CD14-positive monocyte (primary cell): ENCODE measurements around the gene EPHB2. TPM values are rescaled to one million over a fixed set of nuclear protein-coding genes. Genes with fewer than 3 reads are reported as not detected.

ENCODE experiments used
- DNase-seq, 3 donors: peaks; one replicate each; pipeline ENCODE4 v3.0.0-alpha.2; 2011 to 2022
- H2AFZ ChIP-seq: 2 replicates; pipeline ENCODE4 v1.6.0; 2012; ENCODE audit warnings: mild to moderate bottlenecking, low read depth, low read length, inconsistent platforms; ENCODE audit not compliant: insufficient read depth, poor library complexity, severe bottlenecking
- H3K27ac ChIP-seq, 2 donors: 1 replicate in 1 of 2; 2 replicates in 1 of 2; pipeline ENCODE4 v1.5.1; 2012 to 2013; ENCODE audit warnings: low read length in 2 of 2, control low read depth in 1 of 2, inconsistent platforms in 1 of 2, low read depth in 1 of 2, mild to moderate bottlenecking in 1 of 2
- H3K27me3 ChIP-seq, 2 donors: one replicate each; pipeline versions ENCODE4 v1.6.0 to v1.6.1; 2011 to 2013; ENCODE audit warnings: low read length in 2 of 2; ENCODE audit not compliant: control insufficient read depth in 2 of 2, insufficient read depth in 2 of 2
- H3K36me3 ChIP-seq, 2 donors: replicated peaks in 1 of 2; 1 replicate in 1 of 2; 2 replicates in 1 of 2; pipeline versions ENCODE4 v1.5.1 to v1.6.1; 2012 to 2013; ENCODE audit warnings: low read length in 2 of 2, control low read depth in 1 of 2, inconsistent platforms in 1 of 2, mild to moderate bottlenecking in 1 of 2; ENCODE audit not compliant: insufficient read depth in 2 of 2, control insufficient read depth in 1 of 2
- H3K4me1 ChIP-seq, 2 donors: 1 replicate in 1 of 2; 2 replicates in 1 of 2; pipeline versions ENCODE4 v1.5.1 to v1.6.1; 2012 to 2013; ENCODE audit warnings: low read length in 2 of 2, control low read depth in 1 of 2, inconsistent platforms in 1 of 2, mild to moderate bottlenecking in 1 of 2, moderate library complexity in 1 of 2; ENCODE audit not compliant: insufficient read depth in 2 of 2, control insufficient read depth in 1 of 2
- H3K4me2 ChIP-seq: replicated peaks from 2 replicates; pipeline ENCODE3; 2012; ENCODE audit warnings: low read length, moderate library complexity, mild to moderate bottlenecking; ENCODE audit not compliant: poor library complexity, severe bottlenecking; ENCODE audit errors: extremely low read depth
- H3K4me3 ChIP-seq, 3 experiments: fragments of 200-600 bp in 1 of 3; sonication (generic) in 1 of 3; replicated peaks in 1 of 3; 1 replicate in 2 of 3; 2 replicates in 1 of 3; pipeline ENCODE4 v1.5.1; 2011 to 2013; ENCODE audit warnings: low read length in 3 of 3, mild to moderate bottlenecking in 3 of 3, control low read depth in 2 of 3, low read depth in 2 of 3, inconsistent platforms in 1 of 3, moderate library complexity in 1 of 3
- H3K79me2 ChIP-seq: 2 replicates; pipeline ENCODE4 v1.6.0; 2012; ENCODE audit warnings: mild to moderate bottlenecking, control low read depth, inconsistent platforms, low read length, moderate library complexity; ENCODE audit not compliant: insufficient read depth
- H3K9ac ChIP-seq: 2 replicates; pipeline ENCODE4 v1.6.0; 2017; ENCODE audit warnings: low read length, mild to moderate bottlenecking; ENCODE audit not compliant: insufficient read depth, poor library complexity, severe bottlenecking
- H3K9me3 ChIP-seq, 2 donors: replicated peaks in 1 of 2; 1 replicate in 1 of 2; 2 replicates in 1 of 2; pipeline versions ENCODE4 v1.5.1 to v1.6.1; 2012 to 2013; ENCODE audit warnings: low read length in 2 of 2, control low read depth in 1 of 2; ENCODE audit not compliant: control insufficient read depth in 1 of 2, insufficient read depth in 1 of 2
- H4K20me1 ChIP-seq: 2 replicates; pipeline ENCODE4 v1.6.0; 2012; ENCODE audit warnings: mild to moderate bottlenecking, low read length, control low read depth, moderate library complexity; ENCODE audit not compliant: insufficient read depth
- H3K27ac Mint-ChIP-seq, 7 donors: one replicate each; pipeline ENCODE4 v1.8.0; 2020; ENCODE audit warnings: mild to moderate bottlenecking in 7 of 7, mixed read lengths in 7 of 7, moderate library complexity in 6 of 7, inconsistent platforms in 2 of 7
- H3K27me3 Mint-ChIP-seq, 3 donors: one replicate each; pipeline ENCODE4 v1.8.0; 2021 to 2022; ENCODE audit warnings: low read depth in 3 of 3, mild to moderate bottlenecking in 3 of 3, mixed read lengths in 3 of 3, moderate library complexity in 3 of 3, inconsistent platforms in 1 of 3
- H3K36me3 Mint-ChIP-seq, 2 donors: one replicate each; pipeline ENCODE4 v1.8.0; 2020; ENCODE audit warnings: mixed read lengths in 2 of 2, inconsistent platforms in 1 of 2, mild to moderate bottlenecking in 1 of 2
- H3K4me1 Mint-ChIP-seq: one replicate; pipeline ENCODE4 v1.8.0; 2020; ENCODE audit warnings: mild to moderate bottlenecking, mixed read lengths
- H3K4me3 Mint-ChIP-seq, 2 donors: one replicate each; pipeline ENCODE4 v1.8.0; 2020; ENCODE audit warnings: mild to moderate bottlenecking in 2 of 2, mixed read lengths in 2 of 2, moderate library complexity in 1 of 2
- H3K9me3 Mint-ChIP-seq, 7 donors: one replicate each; pipeline ENCODE4 v1.8.0; 2020 to 2022; ENCODE audit warnings: mixed read lengths in 7 of 7, mild to moderate bottlenecking in 6 of 7, moderate library complexity in 6 of 7, inconsistent platforms in 2 of 7
- CTCF ChIP-seq: fragments of 200-600 bp; IDR thresholded peaks from one replicate; pipeline ENCODE4 v1.8.0; 2022; ENCODE audit warnings: antibody characterized with exemption, mild to moderate bottlenecking
- WGBS: methylation state at CpG from one replicate; pipeline ENCODE4 v1.1.5; 2013; ENCODE audit warnings: missing lambda C conversion rate; ENCODE audit not compliant: insufficient coverage; 5-methylcytosine and 5-hydroxymethylcytosine counted together
- intact Hi-C, 2 donors: fragments of 100-400 bp; cut with micrococcal nuclease; formaldehyde crosslinking; loops; one replicate each; pipeline versions ENCODE4 v1.15.0 to v1.15.1; 2023
- polyA plus RNA-seq, 3 donors: library from polyadenylated mRNA; depleted of rRNA in 1 of 3; unstranded in 2 of 3; stranded (reverse) in 1 of 3; fragments of 300-500 nt in 2 of 3; fragments of >200 nt in 1 of 3; fragmentation: Illumina TruSeq in 2 of 3; gene quantifications; 1 replicate in 2 of 3; 2 replicates in 1 of 3; pipeline ENCODE4 v1.2.3, GENCODE V29; 2012 to 2021

EPHB2 gene
- polyA plus RNA-seq, 3 donors, result 2.9 to 5.6 (median 3.4) TPM

GRCh38 chr1:22784317-22784716 is 73.7 kb downstream of the EPHB2 start:
- H3K27me3 Mint-ChIP-seq, result peaks cover 6 to 9% (median 8%) of the 10 kb centered on the region in 3 donors
- Histone ChIP-seq H3K4me1 (no peaks in the 10 kb centered on the region), H3K9ac (no peak overlapping the region), H4K20me1 (no peaks in the 10 kb centered on the region), H3K27me3 (no peaks in the 10 kb centered on the region), H3K4me3 (no peak overlapping the region), H3K9me3 (no peaks in the 10 kb centered on the region), H3K79me2 (no peaks in the 10 kb centered on the region), H2AFZ (no peak overlapping the region), H3K36me3 (no peaks in the 10 kb centered on the region), H3K4me2 (no peak overlapping the region), H3K27ac (no peak overlapping the region)
- DNase-seq, result no peak
- peaks cover 0 to 6% (median 0%) of the 10 kb centered on the region in 7 donors for H3K9me3 Mint-ChIP-seq
- H3K27ac Mint-ChIP-seq, result no peak overlapping the region
- no peak for TF ChIP-seq CTCF
- no peak overlapping the region for H3K4me3 Mint-ChIP-seq
- 97% methylated on average over 6 of the region's 19 CpGs for whole genome bisulfite sequencing
- intact Hi-C loops, result no loop called here
- no peaks in the 10 kb centered on the region for H3K4me1 Mint-ChIP-seq
- peaks cover 0 to 4% of the 10 kb centered on the region in 2 donors for H3K36me3 Mint-ChIP-seq

- TF ChIP-seq CTCF, result no peak
- no peak overlapping the region for H3K4me2 ChIP-seq
- H3K27ac ChIP-seq, result no peak overlapping the region
- 97% methylated on average over 27 of the region's 27 CpGs for WGBS
- no peaks in the 10 kb centered on the region for H3K36me3 ChIP-seq
- H3K27me3 Mint-ChIP-seq, result peaks cover 6 to 9% (median 7%) of the 10 kb centered on the region in 3 donors
- no peaks in the 10 kb centered on the region for H3K4me1 Mint-ChIP-seq
- H3K9ac ChIP-seq, result no peak overlapping the region
- no peak overlapping the region for H3K4me3 ChIP-seq
- H3K9me3 ChIP-seq, result no peaks in the 10 kb centered on the region
- no peaks in the 10 kb centered on the region for H3K79me2 ChIP-seq
- DNase-seq, result no peak
- H3K4me3 Mint-ChIP-seq, result no peak overlapping the region
- no peak overlapping the region for H3K27ac Mint-ChIP-seq
- H3K27me3 ChIP-seq, result no peaks in the 10 kb centered on the region
- H2AFZ ChIP-seq, result no peak overlapping the region
- peaks cover 0 to 4% of the 10 kb centered on the region in 2 donors for H3K36me3 Mint-ChIP-seq
- intact Hi-C loops, result no loop called here
- H3K9me3 Mint-ChIP-seq, result peaks cover 0 to 6% (median 0%) of the 10 kb centered on the region in 7 donors
- no peaks in the 10 kb centered on the region for H3K4me1 ChIP-seq
- no peaks in the 10 kb centered on the region for H4K20me1 ChIP-seq
These were observed 74.1 kb downstream of the EPHB2 start for GRCh38 chr1:22784737-22785136.
